A549 (cell line): ENCODE data around the gene BRCC3.

ENCODE experiments used
- CBX8 ChIP-seq: fragments of 200-600 bp; sonication (generic); IDR thresholded peaks from 2 replicates; pipeline ENCODE4 v1.6.1; 2016
- CHD2 ChIP-seq: fragments of 150-350 bp; IDR thresholded peaks from 2 replicates; pipeline ENCODE4 v1.6.1; 2014; ENCODE audit warnings: low read length; ENCODE audit not compliant: partially characterized antibody
- EP300 ChIP-seq, 2 experiments: fragments of >200 bp; sonication (Bioruptor Twin); formaldehyde crosslinking; IDR thresholded peaks; 2 replicates in 1 of 2; 3 replicates in 1 of 2; pipeline ENCODE4 v1.6.1; 2016 to 2017
- ESRRA ChIP-seq: fragments of 150-350 bp; IDR thresholded peaks from 2 replicates; pipeline ENCODE4 v1.6.1; 2014; ENCODE audit warnings: mild to moderate bottlenecking, low read length, borderline replicate concordance
- GATA3 ChIP-seq: IDR thresholded peaks from 2 replicates; pipeline ENCODE4 v1.6.1; 2012; ENCODE audit warnings: borderline replicate concordance
- HDAC2 ChIP-seq: fragments of 200-600 bp; sonication (generic); IDR thresholded peaks from 2 replicates; pipeline ENCODE4 v1.6.1; 2016
- JUNB ChIP-seq: fragments of >200 bp; sonication (Bioruptor Twin); formaldehyde crosslinking; IDR thresholded peaks from 2 replicates; pipeline ENCODE4 v1.6.1; 2016
- MAZ ChIP-seq: fragments of 150-350 bp; IDR thresholded peaks from 2 replicates; pipeline ENCODE4 v1.6.1; 2014; ENCODE audit warnings: antibody characterized with exemption, low read depth, low read length, borderline replicate concordance
- MYC ChIP-seq: IDR thresholded peaks from 2 replicates; pipeline ENCODE4 v1.6.1; 2012; ENCODE audit warnings: mild to moderate bottlenecking, inconsistent platforms, low read length, improper control_type of control experiment, borderline replicate concordance
- POLR2A ChIP-seq: IDR thresholded peaks from 2 replicates; pipeline ENCODE4 v1.6.1; 2012; ENCODE audit warnings: mild to moderate bottlenecking, low read length
- SMC3 ChIP-seq: fragments of >200 bp; sonication (Bioruptor Twin); formaldehyde crosslinking; IDR thresholded peaks from 3 replicates; pipeline ENCODE4 v1.6.1; 2018; ENCODE audit warnings: inconsistent platforms
- ZC3H11A ChIP-seq: fragments of 450-650 bp; IDR thresholded peaks from 2 replicates; pipeline ENCODE4 v1.6.1; 2014; ENCODE audit warnings: antibody characterized with exemption, mild to moderate bottlenecking
- TF ChIP-seq, protein P1 (sequence below): fragments of >200 bp; sonication (Bioruptor Twin); formaldehyde crosslinking; IDR thresholded peaks from 3 replicates; pipeline ENCODE4 v1.5.1; 2016
- TF ChIP-seq, protein P2 (sequence below): fragments of 200-600 bp; sonication (generic); IDR thresholded peaks from 2 replicates; pipeline ENCODE4 v1.6.1; 2016; ENCODE audit warnings: antibody characterized with exemption, mild to moderate bottlenecking, moderate library complexity

DNA sequence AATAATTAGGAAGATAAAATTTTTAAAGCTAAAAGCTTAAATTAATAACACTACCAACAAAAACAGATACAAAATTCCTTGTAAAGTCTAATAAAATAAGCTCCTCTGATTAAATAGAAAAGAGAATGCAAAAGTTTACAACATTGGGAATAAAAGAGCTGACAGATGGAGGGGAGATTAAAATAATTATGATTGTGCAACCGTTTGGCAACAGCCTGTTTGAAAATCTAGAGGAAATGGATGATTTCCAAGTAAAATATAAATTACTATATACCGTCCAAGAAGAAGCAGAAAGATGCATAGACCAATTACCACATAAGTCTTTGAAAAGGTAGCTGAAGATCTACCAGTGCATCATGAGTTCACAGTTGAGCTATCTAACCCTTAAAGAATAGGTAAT is 98.6 kb downstream of the BRCC3 start:
- TF ChIP-seq POLR2A: no peak
- TF ChIP-seq, protein P1, sequence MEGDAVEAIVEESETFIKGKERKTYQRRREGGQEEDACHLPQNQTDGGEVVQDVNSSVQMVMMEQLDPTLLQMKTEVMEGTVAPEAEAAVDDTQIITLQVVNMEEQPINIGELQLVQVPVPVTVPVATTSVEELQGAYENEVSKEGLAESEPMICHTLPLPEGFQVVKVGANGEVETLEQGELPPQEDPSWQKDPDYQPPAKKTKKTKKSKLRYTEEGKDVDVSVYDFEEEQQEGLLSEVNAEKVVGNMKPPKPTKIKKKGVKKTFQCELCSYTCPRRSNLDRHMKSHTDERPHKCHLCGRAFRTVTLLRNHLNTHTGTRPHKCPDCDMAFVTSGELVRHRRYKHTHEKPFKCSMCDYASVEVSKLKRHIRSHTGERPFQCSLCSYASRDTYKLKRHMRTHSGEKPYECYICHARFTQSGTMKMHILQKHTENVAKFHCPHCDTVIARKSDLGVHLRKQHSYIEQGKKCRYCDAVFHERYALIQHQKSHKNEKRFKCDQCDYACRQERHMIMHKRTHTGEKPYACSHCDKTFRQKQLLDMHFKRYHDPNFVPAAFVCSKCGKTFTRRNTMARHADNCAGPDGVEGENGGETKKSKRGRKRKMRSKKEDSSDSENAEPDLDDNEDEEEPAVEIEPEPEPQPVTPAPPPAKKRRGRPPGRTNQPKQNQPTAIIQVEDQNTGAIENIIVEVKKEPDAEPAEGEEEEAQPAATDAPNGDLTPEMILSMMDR: no peak
- TF ChIP-seq HDAC2: no peak
- no peak for TF ChIP-seq CBX8
- TF ChIP-seq, protein P2, sequence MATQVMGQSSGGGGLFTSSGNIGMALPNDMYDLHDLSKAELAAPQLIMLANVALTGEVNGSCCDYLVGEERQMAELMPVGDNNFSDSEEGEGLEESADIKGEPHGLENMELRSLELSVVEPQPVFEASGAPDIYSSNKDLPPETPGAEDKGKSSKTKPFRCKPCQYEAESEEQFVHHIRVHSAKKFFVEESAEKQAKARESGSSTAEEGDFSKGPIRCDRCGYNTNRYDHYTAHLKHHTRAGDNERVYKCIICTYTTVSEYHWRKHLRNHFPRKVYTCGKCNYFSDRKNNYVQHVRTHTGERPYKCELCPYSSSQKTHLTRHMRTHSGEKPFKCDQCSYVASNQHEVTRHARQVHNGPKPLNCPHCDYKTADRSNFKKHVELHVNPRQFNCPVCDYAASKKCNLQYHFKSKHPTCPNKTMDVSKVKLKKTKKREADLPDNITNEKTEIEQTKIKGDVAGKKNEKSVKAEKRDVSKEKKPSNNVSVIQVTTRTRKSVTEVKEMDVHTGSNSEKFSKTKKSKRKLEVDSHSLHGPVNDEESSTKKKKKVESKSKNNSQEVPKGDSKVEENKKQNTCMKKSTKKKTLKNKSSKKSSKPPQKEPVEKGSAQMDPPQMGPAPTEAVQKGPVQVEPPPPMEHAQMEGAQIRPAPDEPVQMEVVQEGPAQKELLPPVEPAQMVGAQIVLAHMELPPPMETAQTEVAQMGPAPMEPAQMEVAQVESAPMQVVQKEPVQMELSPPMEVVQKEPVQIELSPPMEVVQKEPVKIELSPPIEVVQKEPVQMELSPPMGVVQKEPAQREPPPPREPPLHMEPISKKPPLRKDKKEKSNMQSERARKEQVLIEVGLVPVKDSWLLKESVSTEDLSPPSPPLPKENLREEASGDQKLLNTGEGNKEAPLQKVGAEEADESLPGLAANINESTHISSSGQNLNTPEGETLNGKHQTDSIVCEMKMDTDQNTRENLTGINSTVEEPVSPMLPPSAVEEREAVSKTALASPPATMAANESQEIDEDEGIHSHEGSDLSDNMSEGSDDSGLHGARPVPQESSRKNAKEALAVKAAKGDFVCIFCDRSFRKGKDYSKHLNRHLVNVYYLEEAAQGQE: no peak
- TF ChIP-seq ESRRA: no peak
- no peak for TF ChIP-seq SMC3
- no peak for TF ChIP-seq EP300 (IDR thresholded peaks at IDR 0.05)
- TF ChIP-seq ZC3H11A: no peak
- no peak for TF ChIP-seq MAZ
- TF ChIP-seq JUNB: no peak
- no peak for TF ChIP-seq CHD2
- TF ChIP-seq GATA3: no peak
- TF ChIP-seq MYC: no peak
